Stomach (tissue), 4 donors: ENCODE results near the gene FAM83D.

ENCODE experiments used
- POLR2AphosphoS5 ChIP-seq, 3 donors: sonication (generic); formaldehyde crosslinking; IDR thresholded peaks; one replicate each; pipeline ENCODE4 v1.6.1; 2016; ENCODE audit warnings: antibody characterized with exemption in 3 of 3
- TF ChIP-seq, protein P1 (sequence below), 7 experiments: fragments of 450-650 bp in 4 of 7; fragments of 200-600 bp in 3 of 7; sonication (generic) in 3 of 7; IDR thresholded peaks; one replicate each; pipeline ENCODE4 v1.5.1; 2016 to 2019; ENCODE audit warnings: antibody characterized with exemption in 7 of 7, control low read depth in 2 of 7, mild to moderate bottlenecking in 1 of 7

DNA sequence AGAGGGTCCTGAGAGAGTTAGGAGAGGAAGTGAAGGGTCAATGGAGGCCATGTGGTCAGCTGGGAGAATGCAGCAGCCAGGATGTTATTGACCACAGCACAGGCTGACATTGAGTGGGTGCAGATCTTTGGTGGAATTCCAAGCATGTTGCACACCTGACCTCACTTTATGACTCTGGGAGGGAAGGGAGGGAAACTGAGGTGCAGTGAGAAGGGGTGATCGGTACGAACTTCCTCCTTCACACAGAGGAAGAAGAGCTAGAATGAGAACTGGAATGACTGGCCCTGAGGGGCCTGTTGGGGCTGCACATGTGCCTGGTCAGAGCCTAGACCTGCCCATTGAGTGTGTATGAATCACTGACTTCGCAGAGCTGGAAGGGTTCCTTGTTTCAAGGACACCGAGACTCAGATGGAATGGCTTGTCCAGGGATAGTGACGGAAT, 9.8 kb downstream of the FAM83D start:
- TF ChIP-seq, protein P1, sequence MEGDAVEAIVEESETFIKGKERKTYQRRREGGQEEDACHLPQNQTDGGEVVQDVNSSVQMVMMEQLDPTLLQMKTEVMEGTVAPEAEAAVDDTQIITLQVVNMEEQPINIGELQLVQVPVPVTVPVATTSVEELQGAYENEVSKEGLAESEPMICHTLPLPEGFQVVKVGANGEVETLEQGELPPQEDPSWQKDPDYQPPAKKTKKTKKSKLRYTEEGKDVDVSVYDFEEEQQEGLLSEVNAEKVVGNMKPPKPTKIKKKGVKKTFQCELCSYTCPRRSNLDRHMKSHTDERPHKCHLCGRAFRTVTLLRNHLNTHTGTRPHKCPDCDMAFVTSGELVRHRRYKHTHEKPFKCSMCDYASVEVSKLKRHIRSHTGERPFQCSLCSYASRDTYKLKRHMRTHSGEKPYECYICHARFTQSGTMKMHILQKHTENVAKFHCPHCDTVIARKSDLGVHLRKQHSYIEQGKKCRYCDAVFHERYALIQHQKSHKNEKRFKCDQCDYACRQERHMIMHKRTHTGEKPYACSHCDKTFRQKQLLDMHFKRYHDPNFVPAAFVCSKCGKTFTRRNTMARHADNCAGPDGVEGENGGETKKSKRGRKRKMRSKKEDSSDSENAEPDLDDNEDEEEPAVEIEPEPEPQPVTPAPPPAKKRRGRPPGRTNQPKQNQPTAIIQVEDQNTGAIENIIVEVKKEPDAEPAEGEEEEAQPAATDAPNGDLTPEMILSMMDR (IDR thresholded peaks at IDR 0.05): no peak
- TF ChIP-seq POLR2AphosphoS5 (IDR thresholded peaks at IDR 0.05): no peak
